Esophagus squamous epithelium (tissue), 5 donors: ENCODE data around the gene GTF2IRD1. TPM values are rescaled to one million over a fixed set of nuclear protein-coding genes. Genes with fewer than 3 reads are reported as not detected.
"Not testable (repeated sequence)": the region's sequence is repeated elsewhere in the genome, so short reads cannot be mapped to it uniquely, and the experiment has no call there.

Experiments
- DNase-seq: peaks from one replicate; lab custom pipeline; 2025; lab: John Stamatoyannopoulos, UW
- H3K27ac ChIP-seq, 4 donors: fragments of 200-600 bp; sonication (generic); one replicate each; pipeline ENCODE4 v1.5.1; 2016 to 2019; ENCODE audit warnings: mild to moderate bottlenecking in 1 of 4
- H3K27me3 ChIP-seq, 4 donors: fragments of 200-600 bp; sonication (generic); 1 replicate in 3 of 4; 2 replicates in 1 of 4; pipeline versions ENCODE4 v1.5.1 to v1.6.0; 2017 to 2021; ENCODE audit warnings: antibody characterized with exemption in 1 of 4
- H3K36me3 ChIP-seq, 3 donors: fragments of 200-600 bp; sonication (generic); one replicate each; pipeline ENCODE4 v1.5.1; 2016 to 2019
- H3K4me1 ChIP-seq, 3 donors: fragments of 200-600 bp; sonication (generic); one replicate each; pipeline ENCODE4 v1.5.1; 2017 to 2019
- H3K4me3 ChIP-seq, 4 donors: fragments of 200-600 bp; sonication (generic); 1 replicate in 3 of 4; 2 replicates in 1 of 4; pipeline ENCODE4 v1.5.1; 2016 to 2019; ENCODE audit warnings: mild to moderate bottlenecking in 2 of 4, moderate library complexity in 1 of 4
- H3K9me3 ChIP-seq, 3 donors: fragments of 200-600 bp; sonication (generic); one replicate each; pipeline ENCODE4 v1.5.1; 2016 to 2019
- CTCF ChIP-seq, 6 experiments: fragments of 450-650 bp in 4 of 6; fragments of 200-600 bp in 2 of 6; sonication (generic) in 2 of 6; IDR thresholded peaks; one replicate each; pipeline ENCODE4 v1.5.1; 2016 to 2019; ENCODE audit warnings: antibody characterized with exemption in 6 of 6, mild to moderate bottlenecking in 4 of 6, moderate library complexity in 4 of 6
- POLR2A ChIP-seq, 4 donors: fragments of 450-650 bp; IDR thresholded peaks; one replicate each; pipeline ENCODE4 v1.6.1; 2017; ENCODE audit warnings: antibody characterized with exemption in 4 of 4, mild to moderate bottlenecking in 4 of 4, moderate library complexity in 3 of 4
- WGBS, 2 donors: methylation state at CpG; one replicate each; pipeline ENCODE4 v1.1.5; 2018; 5-methylcytosine and 5-hydroxymethylcytosine counted together
- intact Hi-C: fragments of 100-400 bp; cut with DNase I; formaldehyde crosslinking; loops from one replicate; pipeline ENCODE4 v1.15.0; 2022
- total RNA-seq, 4 donors: library from RNA; depleted of rRNA; stranded (reverse); fragments of >200 nt; gene quantifications; one replicate each; pipeline ENCODE4 v1.1.0, GENCODE V29; 2016
- donor health status: DM: yes; HTN: yes; CAD: no.

The GTF2IRD1 gene
- total RNA-seq, 4 donors from 2014 or later: 26.8 to 35.6 (median 28.5) TPM

- no peak overlapping the region for H3K4me3 ChIP-seq
- H3K27me3 ChIP-seq: no peaks in the 10 kb centered on the region
- H3K9me3 ChIP-seq: no peaks in the 10 kb centered on the region
- H3K4me1 ChIP-seq: peaks cover 0 to 32% (median 12%) of the 10 kb centered on the region in 3 donors
- TF ChIP-seq POLR2A (IDR thresholded peaks at IDR 0.05) (no peak), CTCF (IDR thresholded peaks at IDR 0.05) (no peak)
- no peak for DNase-seq
- H3K27ac ChIP-seq: peak overlapping the region; percentile 49 to 77 (median 60)
- intact Hi-C loops: no loop called here
- H3K36me3 ChIP-seq: no peaks in the 10 kb centered on the region
- 22 to 30% methylated on average over 11 to 12 of the region's 12 CpGs for WGBS, 2 donors
Measured at GRCh38 chr7:74627661-74628411, 174.1 kb downstream of the GTF2IRD1 start.

- 52 to 61% methylated on average over 6 to 7 of the region's 8 CpGs for whole genome bisulfite sequencing, 2 donors
- TF ChIP-seq POLR2A (IDR thresholded peaks at IDR 0.05) (no peak), CTCF (IDR thresholded peaks at IDR 0.05) (no peak)
- H3K4me1 ChIP-seq: peaks cover 5 to 42% (median 27%) of the 10 kb centered on the region in 3 donors
- intact Hi-C loops: no loop called here
- H3K27me3 ChIP-seq: no peaks in the 10 kb centered on the region
- no peak for DNase-seq
- H3K27ac ChIP-seq: no peak overlapping the region
- H3K9me3 ChIP-seq: no peaks in the 10 kb centered on the region
- no peak overlapping the region for H3K4me3 ChIP-seq
- no peaks in the 10 kb centered on the region for H3K36me3 ChIP-seq
Measured at GRCh38 chr7:74632505-74632904, 178.8 kb downstream of the GTF2IRD1 start.

GRCh38 chr7:74633451-74633921 is 179.8 kb downstream of the GTF2IRD1 start:
- Histone ChIP-seq H3K36me3 (no peaks in the 10 kb centered on the region), H3K27ac (no peak overlapping the region), H3K4me1 (peaks cover 5 to 32% (median 18%) of the 10 kb centered on the region in 3 donors), H3K9me3 (no peaks in the 10 kb centered on the region), H3K4me3 (no peak overlapping the region), H3K27me3 (no peaks in the 10 kb centered on the region)
- 35 to 76% methylated on average over 9 of the region's 9 CpGs for WGBS, 2 donors
- TF ChIP-seq POLR2A (IDR thresholded peaks at IDR 0.05) (no peak), CTCF (IDR thresholded peaks at IDR 0.05) (no peak)
- intact Hi-C loops: no loop called here
- DNase-seq: no peak

GRCh38 chr7:74637745-74638144 is 184.0 kb downstream of the GTF2IRD1 start:
- no peaks in the 10 kb centered on the region for H3K36me3 ChIP-seq
- TF ChIP-seq CTCF (IDR thresholded peaks at IDR 0.05): no peak
- no peak for TF ChIP-seq POLR2A (IDR thresholded peaks at IDR 0.05)
- H3K4me3 ChIP-seq: no peak overlapping the region
- H3K27ac ChIP-seq: no peak overlapping the region
- no peaks in the 10 kb centered on the region for H3K27me3 ChIP-seq
- intact Hi-C loops: no loop called here
- H3K9me3 ChIP-seq: no peaks in the 10 kb centered on the region
- DNase-seq: no peak
- 94 to 99% methylated on average over 7 of the region's 7 CpGs for WGBS, 2 donors
- peaks cover 5 to 34% (median 15%) of the 10 kb centered on the region in 3 donors for H3K4me1 ChIP-seq

- Histone ChIP-seq H3K27ac (peak overlapping the region in 1 of 4 donors; percentile 18), H3K4me3 (peak overlapping the region in 3 of 4 donors; percentile 13 to 54 (median 19))
- intact Hi-C loops, H3K9me3 ChIP-seq, H3K4me1 ChIP-seq, DNase-seq, H3K36me3 ChIP-seq, H3K27me3 ChIP-seq: not testable (repeated sequence)
- WGBS, 2 donors: 45 to 61% methylated on average over 9 of the region's 11 CpGs
Measured at GRCh38 chr7:74650055-74650454, 196.3 kb downstream of the GTF2IRD1 start.

- H3K27me3 ChIP-seq, H3K36me3 ChIP-seq, H3K27ac ChIP-seq, intact Hi-C loops, DNase-seq, H3K9me3 ChIP-seq: not testable (repeated sequence)
- WGBS, 2 donors: 65 to 72% methylated on average over 6 of the region's 9 CpGs
- H3K4me3 ChIP-seq: peak overlapping the region in 1 of 4 donors; percentile 13
- peaks cover 0 to 11% (median 5%) of the 10 kb centered on the region in 3 donors for H3K4me1 ChIP-seq
Measured at GRCh38 chr7:74650493-74651132, 196.9 kb downstream of the GTF2IRD1 start.

- H3K36me3 ChIP-seq, H3K4me3 ChIP-seq, intact Hi-C loops, H3K27me3 ChIP-seq, H3K27ac ChIP-seq, H3K9me3 ChIP-seq, DNase-seq: not testable (repeated sequence)
- peaks cover 4 to 16% (median 10%) of the 10 kb centered on the region in 3 donors for H3K4me1 ChIP-seq
- 87 to 95% methylated on average over 11 to 12 of the region's 12 CpGs for WGBS, 2 donors
Measured at GRCh38 chr7:74651133-74651504, 197.4 kb downstream of the GTF2IRD1 start.
